HEK293 (cell line): ENCODE data around the gene SPON1.

Source experiments
- CTCF ChIA-PET: fragments of 350-600 bp; formaldehyde crosslinking; extraction: SDS; loops from one replicate; lab custom pipeline; 2021; ENCODE audit warnings: antibody characterized with exemption; lab: Yijun Ruan, JAX
- POLR2A ChIA-PET: fragments of 300-600 bp; formaldehyde crosslinking; extraction: SDS; loops from one replicate; lab custom pipeline; 2020; ENCODE audit warnings: antibody characterized with exemption, inconsistent platforms; lab: Yijun Ruan, JAX
- H3K27ac ChIP-seq: fragments of 200-500 bp; sonication (Bioruptor generic); 2 replicates; pipeline ENCODE4 v1.5.1; 2014; ENCODE audit warnings: low read depth, low read length, control low read depth, inconsistent platforms; ENCODE audit errors: extremely low read depth
- H3K36me3 ChIP-seq, 2 experiments: fragments of 200-500 bp in 1 of 2; sonication (Bioruptor generic) in 1 of 2; 1 replicate in 1 of 2; 2 replicates in 1 of 2; pipeline ENCODE4 v1.5.1; 2014 to 2017; ENCODE audit warnings: inconsistent platforms in 2 of 2, low read length in 2 of 2; ENCODE audit not compliant: control insufficient read depth in 2 of 2, insufficient read depth in 1 of 2
- H3K4me1 ChIP-seq: fragments of 200-500 bp; sonication (Bioruptor generic); 2 replicates; pipeline ENCODE4 v1.5.1; 2014; ENCODE audit warnings: mild to moderate bottlenecking, low read length, inconsistent platforms; ENCODE audit not compliant: control insufficient read depth, insufficient read depth
- H3K4me3 ChIP-seq: 2 replicates; pipeline ENCODE4 v1.5.1; 2011; ENCODE audit warnings: low read depth, mild to moderate bottlenecking, control low read depth, low read length, moderate library complexity
- H3K9me3 ChIP-seq: fragments of 200-500 bp; sonication (Bioruptor generic); 2 replicates; pipeline ENCODE4 v1.5.1; 2014; ENCODE audit warnings: low read depth, low read length, inconsistent platforms; ENCODE audit not compliant: control insufficient read depth, insufficient read depth
- GLI4 ChIP-seq: fragments of 450-650 bp; formaldehyde crosslinking; IDR thresholded peaks from 2 replicates; pipeline ENCODE4 v1.5.1; 2016; ENCODE audit warnings: missing biosample characterization, missing genetic modification characterization
- WT1 ChIP-seq: fragments of 450-650 bp; formaldehyde crosslinking; IDR thresholded peaks from 2 replicates; pipeline ENCODE4 v1.5.1; 2016; ENCODE audit warnings: missing biosample characterization, missing genetic modification characterization
- YY2 ChIP-seq: fragments of 450-650 bp; formaldehyde crosslinking; IDR thresholded peaks from 2 replicates; pipeline ENCODE4 v1.5.1; 2016; ENCODE audit warnings: missing biosample characterization, missing genetic modification characterization
- ZFP41 ChIP-seq: fragments of 450-650 bp; formaldehyde crosslinking; IDR thresholded peaks from 2 replicates; pipeline ENCODE4 v1.5.1; 2016; ENCODE audit warnings: missing biosample characterization, missing genetic modification characterization, borderline replicate concordance
- ZNF133 ChIP-seq: fragments of 450-650 bp; formaldehyde crosslinking; IDR thresholded peaks from 2 replicates; pipeline ENCODE4 v1.5.1; 2016; ENCODE audit warnings: missing biosample characterization, missing genetic modification characterization
- ZNF175 ChIP-seq: fragments of 450-650 bp; formaldehyde crosslinking; IDR thresholded peaks from 2 replicates; pipeline ENCODE4 v1.5.1; 2016; ENCODE audit warnings: missing biosample characterization, missing genetic modification characterization
- ZNF23 ChIP-seq: fragments of 450-650 bp; formaldehyde crosslinking; IDR thresholded peaks from 2 replicates; pipeline ENCODE4 v1.5.1; 2016; ENCODE audit warnings: missing biosample characterization, missing genetic modification characterization, borderline replicate concordance
- ZNF354C ChIP-seq: fragments of 450-650 bp; formaldehyde crosslinking; IDR thresholded peaks from 2 replicates; pipeline ENCODE4 v1.5.1; 2016; ENCODE audit warnings: missing biosample characterization, missing genetic modification characterization, low read depth, borderline replicate concordance
- ZNF549 ChIP-seq: fragments of 450-650 bp; IDR thresholded peaks from 2 replicates; pipeline ENCODE4 v1.5.1; 2018; ENCODE audit warnings: missing biosample characterization, missing genetic modification characterization, mild to moderate bottlenecking, inconsistent platforms, moderate library complexity
- ZNF561 ChIP-seq: fragments of 450-650 bp; IDR thresholded peaks from 2 replicates; pipeline ENCODE4 v1.5.1; 2018; ENCODE audit warnings: missing biosample characterization, missing genetic modification characterization, borderline replicate concordance
- TF ChIP-seq, protein P1 (sequence below): fragments of 450-650 bp; formaldehyde crosslinking; IDR thresholded peaks from 2 replicates; pipeline ENCODE4 v1.5.1; 2016; ENCODE audit warnings: missing biosample characterization, missing genetic modification characterization, low read depth
- TF ChIP-seq, protein P2 (sequence below): fragments of 450-650 bp; formaldehyde crosslinking; IDR thresholded peaks from 2 replicates; pipeline ENCODE4; 2016; ENCODE audit warnings: missing biosample characterization, missing genetic modification characterization
- TF ChIP-seq, protein P3 (sequence below): fragments of 450-650 bp; formaldehyde crosslinking; IDR thresholded peaks from 2 replicates; pipeline ENCODE4 v1.5.1; 2016; ENCODE audit warnings: missing biosample characterization, missing genetic modification characterization, low read depth
- TF ChIP-seq, protein P4 (sequence below): fragments of 450-650 bp; formaldehyde crosslinking; IDR thresholded peaks from 2 replicates; pipeline ENCODE4 v1.5.1; 2016; ENCODE audit warnings: missing biosample characterization, missing genetic modification characterization
- TF ChIP-seq, protein P5 (sequence below): fragments of 450-650 bp; formaldehyde crosslinking; IDR thresholded peaks from 2 replicates; pipeline ENCODE4 v1.5.1; 2017; ENCODE audit warnings: missing biosample characterization, missing genetic modification characterization
- TF ChIP-seq, protein P6 (sequence below): fragments of 450-650 bp; formaldehyde crosslinking; IDR thresholded peaks from 2 replicates; pipeline ENCODE4 v1.5.1; 2016; ENCODE audit warnings: missing biosample characterization, missing genetic modification characterization

Gene SPON1

DNA sequence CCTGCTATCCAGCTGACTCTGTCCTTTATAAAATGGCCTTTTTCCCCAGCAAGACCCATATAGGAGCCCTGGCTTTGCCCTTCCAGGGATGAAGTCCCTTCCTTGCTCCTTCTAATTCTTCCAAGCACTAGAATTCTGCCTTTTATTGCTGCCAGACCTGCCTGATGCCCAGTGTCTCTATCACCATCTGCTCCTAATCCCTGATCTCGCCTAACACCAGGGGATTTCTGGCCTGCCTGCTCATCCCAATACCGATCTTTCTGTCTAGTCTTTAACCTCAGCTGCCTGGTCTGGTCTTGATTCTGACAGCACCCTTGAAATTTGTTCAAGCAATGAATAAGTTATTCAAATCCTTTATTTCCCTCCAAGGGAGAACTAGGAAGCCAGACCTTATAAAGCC, 150.2 kb downstream of the SPON1 start (continued):
- TF ChIP-seq, protein P1, sequence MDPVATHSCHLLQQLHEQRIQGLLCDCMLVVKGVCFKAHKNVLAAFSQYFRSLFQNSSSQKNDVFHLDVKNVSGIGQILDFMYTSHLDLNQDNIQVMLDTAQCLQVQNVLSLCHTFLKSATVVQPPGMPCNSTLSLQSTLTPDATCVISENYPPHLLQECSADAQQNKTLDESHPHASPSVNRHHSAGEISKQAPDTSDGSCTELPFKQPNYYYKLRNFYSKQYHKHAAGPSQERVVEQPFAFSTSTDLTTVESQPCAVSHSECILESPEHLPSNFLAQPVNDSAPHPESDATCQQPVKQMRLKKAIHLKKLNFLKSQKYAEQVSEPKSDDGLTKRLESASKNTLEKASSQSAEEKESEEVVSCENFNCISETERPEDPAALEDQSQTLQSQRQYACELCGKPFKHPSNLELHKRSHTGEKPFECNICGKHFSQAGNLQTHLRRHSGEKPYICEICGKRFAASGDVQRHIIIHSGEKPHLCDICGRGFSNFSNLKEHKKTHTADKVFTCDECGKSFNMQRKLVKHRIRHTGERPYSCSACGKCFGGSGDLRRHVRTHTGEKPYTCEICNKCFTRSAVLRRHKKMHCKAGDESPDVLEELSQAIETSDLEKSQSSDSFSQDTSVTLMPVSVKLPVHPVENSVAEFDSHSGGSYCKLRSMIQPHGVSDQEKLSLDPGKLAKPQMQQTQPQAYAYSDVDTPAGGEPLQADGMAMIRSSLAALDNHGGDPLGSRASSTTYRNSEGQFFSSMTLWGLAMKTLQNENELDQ (tag by site-specific recombination), result no peak

DNA sequence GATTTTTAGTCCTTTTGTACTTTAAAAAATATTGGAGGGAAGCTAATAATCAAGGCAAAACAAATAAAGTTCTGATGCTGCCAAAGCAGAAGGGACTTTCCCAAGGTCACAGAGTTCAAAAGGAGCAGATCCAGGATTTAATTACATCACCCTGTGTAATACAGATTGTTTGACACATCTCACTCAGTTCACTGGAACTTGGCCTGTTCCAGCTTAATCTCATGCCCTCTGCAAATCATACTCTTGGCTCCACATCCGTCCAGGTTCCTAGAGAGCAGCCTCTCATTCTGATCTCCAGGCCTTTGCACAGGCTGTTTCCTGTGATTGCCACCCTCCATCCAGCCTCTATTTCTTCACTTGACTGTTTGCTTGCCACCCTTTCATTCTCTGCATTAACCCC, 151.7 kb downstream of the SPON1 start:
- Histone ChIP-seq H3K27ac (no peak overlapping the region), H3K36me3 (no peaks in the 10 kb centered on the region), H3K4me1 (peaks cover 5% of the 10 kb centered on the region; the same call in 1 of the 2 replicates)
- CTCF ChIA-PET, result interaction anchor here (1.0 kb wide), 1 partner anchor 34 kb away, joined by 3 read pairs; no protein-coding TSS in a partner anchor
- no peak for TF ChIP-seq ZNF561 (tag by site-specific recombination)
- no peak for TF ChIP-seq WT1 (tag by site-specific recombination)
- TF ChIP-seq, protein P2, sequence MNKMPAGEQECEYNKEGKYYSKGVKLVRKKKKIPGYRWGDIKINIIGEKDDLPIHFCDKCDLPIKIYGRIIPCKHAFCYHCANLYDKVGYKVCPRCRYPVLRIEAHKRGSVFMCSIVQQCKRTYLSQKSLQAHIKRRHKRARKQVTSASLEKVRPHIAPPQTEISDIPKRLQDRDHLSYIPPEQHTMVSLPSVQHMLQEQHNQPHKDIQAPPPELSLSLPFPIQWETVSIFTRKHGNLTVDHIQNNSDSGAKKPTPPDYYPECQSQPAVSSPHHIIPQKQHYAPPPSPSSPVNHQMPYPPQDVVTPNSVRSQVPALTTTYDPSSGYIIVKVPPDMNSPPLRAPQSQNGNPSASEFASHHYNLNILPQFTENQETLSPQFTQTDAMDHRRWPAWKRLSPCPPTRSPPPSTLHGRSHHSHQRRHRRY, result no peak
- TF ChIP-seq ZNF354C (tag by site-specific recombination), result no peak
- TF ChIP-seq, protein P3, sequence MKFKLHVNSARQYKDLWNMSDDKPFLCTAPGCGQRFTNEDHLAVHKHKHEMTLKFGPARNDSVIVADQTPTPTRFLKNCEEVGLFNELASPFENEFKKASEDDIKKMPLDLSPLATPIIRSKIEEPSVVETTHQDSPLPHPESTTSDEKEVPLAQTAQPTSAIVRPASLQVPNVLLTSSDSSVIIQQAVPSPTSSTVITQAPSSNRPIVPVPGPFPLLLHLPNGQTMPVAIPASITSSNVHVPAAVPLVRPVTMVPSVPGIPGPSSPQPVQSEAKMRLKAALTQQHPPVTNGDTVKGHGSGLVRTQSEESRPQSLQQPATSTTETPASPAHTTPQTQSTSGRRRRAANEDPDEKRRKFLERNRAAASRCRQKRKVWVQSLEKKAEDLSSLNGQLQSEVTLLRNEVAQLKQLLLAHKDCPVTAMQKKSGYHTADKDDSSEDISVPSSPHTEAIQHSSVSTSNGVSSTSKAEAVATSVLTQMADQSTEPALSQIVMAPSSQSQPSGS (tag by site-specific recombination), result no peak
- no peak for TF ChIP-seq GLI4
- TF ChIP-seq YY2, result no peak
- TF ChIP-seq, all 188 proteins: peak for 0
- H3K4me3 ChIP-seq, result no peak overlapping the region
- H3K9me3 ChIP-seq, result no peaks in the 10 kb centered on the region
- POLR2A ChIA-PET, result no interaction called here

DNA sequence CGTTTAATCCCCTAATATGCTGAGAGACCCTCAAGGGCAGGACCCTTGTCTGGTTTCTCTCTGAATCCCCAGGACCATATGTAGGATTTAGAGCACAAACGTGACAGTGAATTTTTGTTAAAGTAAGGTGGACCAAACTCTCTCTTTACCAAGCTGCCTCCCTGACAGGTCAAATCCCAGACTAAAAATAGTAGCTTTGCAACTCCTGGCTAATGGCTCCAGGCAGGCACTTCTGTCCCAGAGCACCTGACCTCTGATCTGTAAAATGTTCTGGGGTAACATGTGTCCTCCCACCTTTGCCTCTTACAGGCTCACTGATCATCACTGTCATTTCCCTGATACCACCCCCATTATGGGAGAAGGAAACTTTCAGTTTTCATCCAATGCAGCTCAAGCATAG, 152.3 kb downstream of the SPON1 start:
- CTCF ChIA-PET, result interaction anchor here (1.0 kb wide), 1 partner anchor 34 kb away, joined by 3 read pairs; no protein-coding TSS in a partner anchor
- Histone ChIP-seq H3K9me3 (no peaks in the 10 kb centered on the region), H3K4me3 (no peak overlapping the region)
- TF ChIP-seq ZNF549 (tag by site-specific recombination), result no peak
- TF ChIP-seq, protein P4, sequence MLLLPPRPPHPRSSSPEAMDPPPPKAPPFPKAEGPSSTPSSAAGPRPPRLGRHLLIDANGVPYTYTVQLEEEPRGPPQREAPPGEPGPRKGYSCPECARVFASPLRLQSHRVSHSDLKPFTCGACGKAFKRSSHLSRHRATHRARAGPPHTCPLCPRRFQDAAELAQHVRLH (tag by site-specific recombination), result no peak
- no peak for TF ChIP-seq ZNF23 (tag by site-specific recombination)
- no peak for TF ChIP-seq ZNF175 (tag by site-specific recombination)
- TF ChIP-seq, all 188 proteins: peak for 0
- Histone ChIP-seq H3K27ac (no peak overlapping the region), H3K36me3 (no peaks in the 10 kb centered on the region), H3K4me1 (peaks cover 5% of the 10 kb centered on the region; the same call in 1 of the 2 replicates)
- POLR2A ChIA-PET, result no interaction called here

DNA sequence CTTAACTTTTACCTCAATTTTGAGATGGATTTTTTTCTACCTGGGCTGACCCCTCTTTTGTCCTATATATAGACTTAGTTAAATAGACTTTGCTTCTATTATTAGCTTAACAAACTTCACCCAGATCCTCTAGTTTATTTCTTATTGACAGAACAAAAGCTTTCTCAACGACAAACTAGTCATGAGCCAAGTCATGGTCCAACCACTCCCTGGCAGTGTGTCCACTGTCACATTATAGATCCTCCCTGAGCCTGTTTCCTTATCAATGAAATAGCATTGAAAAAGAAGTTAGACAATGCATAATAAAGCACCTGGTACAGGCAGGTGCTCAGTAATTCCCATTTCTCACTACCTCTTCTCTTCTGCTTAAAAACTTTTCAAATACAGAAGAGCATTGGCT, 155.1 kb downstream of the SPON1 start:
- POLR2A ChIA-PET, result no interaction called here
- H3K4me3 ChIP-seq, result no peak overlapping the region
- H3K27ac ChIP-seq, result no peak overlapping the region
- TF ChIP-seq ZFP41 (tag by site-specific recombination) (no peak), ZNF133 (tag by site-specific recombination) (no peak)
- TF ChIP-seq, protein P5, sequence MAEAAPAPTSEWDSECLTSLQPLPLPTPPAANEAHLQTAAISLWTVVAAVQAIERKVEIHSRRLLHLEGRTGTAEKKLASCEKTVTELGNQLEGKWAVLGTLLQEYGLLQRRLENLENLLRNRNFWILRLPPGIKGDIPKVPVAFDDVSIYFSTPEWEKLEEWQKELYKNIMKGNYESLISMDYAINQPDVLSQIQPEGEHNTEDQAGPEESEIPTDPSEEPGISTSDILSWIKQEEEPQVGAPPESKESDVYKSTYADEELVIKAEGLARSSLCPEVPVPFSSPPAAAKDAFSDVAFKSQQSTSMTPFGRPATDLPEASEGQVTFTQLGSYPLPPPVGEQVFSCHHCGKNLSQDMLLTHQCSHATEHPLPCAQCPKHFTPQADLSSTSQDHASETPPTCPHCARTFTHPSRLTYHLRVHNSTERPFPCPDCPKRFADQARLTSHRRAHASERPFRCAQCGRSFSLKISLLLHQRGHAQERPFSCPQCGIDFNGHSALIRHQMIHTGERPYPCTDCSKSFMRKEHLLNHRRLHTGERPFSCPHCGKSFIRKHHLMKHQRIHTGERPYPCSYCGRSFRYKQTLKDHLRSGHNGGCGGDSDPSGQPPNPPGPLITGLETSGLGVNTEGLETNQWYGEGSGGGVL (tag by site-specific recombination), result no peak
- TF ChIP-seq, protein P6, sequence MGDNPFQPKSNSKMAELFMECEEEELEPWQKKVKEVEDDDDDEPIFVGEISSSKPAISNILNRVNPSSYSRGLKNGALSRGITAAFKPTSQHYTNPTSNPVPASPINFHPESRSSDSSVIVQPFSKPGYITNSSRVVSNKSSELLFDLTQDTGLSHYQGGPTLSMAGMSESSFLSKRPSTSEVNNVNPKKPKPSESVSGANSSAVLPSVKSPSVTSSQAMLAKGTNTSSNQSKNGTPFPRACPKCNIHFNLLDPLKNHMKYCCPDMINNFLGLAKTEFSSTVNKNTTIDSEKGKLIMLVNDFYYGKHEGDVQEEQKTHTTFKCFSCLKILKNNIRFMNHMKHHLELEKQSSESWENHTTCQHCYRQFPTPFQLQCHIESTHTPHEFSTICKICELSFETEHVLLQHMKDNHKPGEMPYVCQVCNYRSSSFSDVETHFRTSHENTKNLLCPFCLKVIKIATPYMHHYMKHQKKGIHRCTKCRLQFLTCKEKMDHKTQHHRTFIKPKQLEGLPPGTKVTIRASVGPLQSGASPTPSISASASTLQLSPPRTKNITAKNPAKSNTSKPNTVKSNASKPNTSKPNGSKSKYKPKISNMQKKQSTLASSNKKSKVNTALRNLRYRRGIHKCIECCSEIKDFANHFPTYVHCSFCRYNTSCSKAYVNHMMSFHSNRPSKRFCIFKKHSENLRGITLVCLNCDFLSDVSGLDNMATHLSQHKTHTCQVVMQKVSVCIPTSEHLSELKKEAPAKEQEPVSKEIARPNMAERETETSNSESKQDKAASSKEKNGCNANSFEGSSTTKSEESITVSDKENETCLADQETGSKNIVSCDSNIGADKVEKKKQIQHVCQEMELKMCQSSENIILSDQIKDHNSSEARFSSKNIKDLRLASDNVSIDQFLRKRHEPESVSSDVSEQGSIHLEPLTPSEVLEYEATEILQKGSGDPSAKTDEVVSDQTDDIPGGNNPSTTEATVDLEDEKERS (tag by site-specific recombination), result no peak
- TF ChIP-seq, all 188 proteins: peak for 0
- no peaks in the 10 kb centered on the region for H3K9me3 ChIP-seq
- CTCF ChIA-PET, result interaction anchor here (0.6 kb wide), 3 partner anchors 241 to 307 kb away, joined by 3 to 4 read pairs (median 3); no protein-coding TSS in a partner anchor
- no peaks in the 10 kb centered on the region for H3K36me3 ChIP-seq
- peaks cover 5% of the 10 kb centered on the region; the same call in 1 of the 2 replicates for H3K4me1 ChIP-seq
